ENCODE results near the gene EDIL3.

The EDIL3 gene

DNA sequence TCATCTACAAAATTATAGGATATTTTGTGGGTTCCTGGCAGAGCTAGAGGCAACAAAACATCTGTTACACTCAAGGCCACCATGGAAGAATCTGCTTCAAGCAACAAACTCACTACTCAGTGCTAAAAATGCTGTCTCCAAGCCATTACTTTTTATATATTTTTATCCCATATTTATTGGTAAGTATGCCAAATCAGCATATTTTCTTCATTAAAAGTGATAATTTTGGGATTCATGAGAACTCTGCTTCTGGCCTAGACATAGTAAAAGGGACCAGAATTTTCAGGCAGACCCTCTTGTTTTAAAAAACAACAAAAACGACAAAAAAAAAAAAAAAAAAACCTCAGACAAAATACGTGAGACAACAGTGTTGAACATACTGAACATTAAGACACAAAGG, 236.0 kb downstream of the EDIL3 start:
- Histone ChIP-seq H3K9ac (ENCODE audit: low read length) (no peak overlapping the region), H3K27ac (ENCODE audit: low read depth, low read length) (no peak overlapping the region), H3K27me3 (ENCODE audit: insufficient read depth, low read length, poor library complexity) (no peaks in the 10 kb centered on the region), H3K23ac (ENCODE audit: low read length) (no peak overlapping the region), H3K4me1 (ENCODE audit: control insufficient read depth, low read depth, low read length) (no peaks in the 10 kb centered on the region), H3K4ac (ENCODE audit: low read depth, low read length) (peak overlapping the region; percentile 36), H3K4me3 (ENCODE audit: low read length) (no peak overlapping the region), H3K4me2 (ENCODE audit: low read length) (no peak overlapping the region), H4K8ac (ENCODE audit: low read depth, low read length) (no peak overlapping the region), H2BK15ac (replicated peaks; ENCODE audit: low read depth) (no peak overlapping the region), H3K79me1 (ENCODE audit: low read length) (no peaks in the 10 kb centered on the region), H4K5ac (ENCODE audit: low read length) (no peak overlapping the region), H2AK5ac (ENCODE audit: low read length) (no peak overlapping the region), H3K79me2 (ENCODE audit: control insufficient read depth, insufficient read depth, low read length) (no peaks in the 10 kb centered on the region), H2BK120ac (ENCODE audit: low read depth, low read length) (no peak overlapping the region), H3K36me3 (ENCODE audit: control insufficient read depth, insufficient read depth, low read length) (no peaks in the 10 kb centered on the region), H3K18ac (ENCODE audit: low read length) (no peak overlapping the region), H2BK5ac (ENCODE audit: low read length) (no peak overlapping the region), H3K56ac (ENCODE audit: low read length) (no peak overlapping the region)
- WGBS (ENCODE audit: extremely low coverage, insufficient coverage, low lambda C conversion rate) = no CpG with 5 or more reads among the region's 2 CpGs
- DNase-seq = no peak

DNA sequence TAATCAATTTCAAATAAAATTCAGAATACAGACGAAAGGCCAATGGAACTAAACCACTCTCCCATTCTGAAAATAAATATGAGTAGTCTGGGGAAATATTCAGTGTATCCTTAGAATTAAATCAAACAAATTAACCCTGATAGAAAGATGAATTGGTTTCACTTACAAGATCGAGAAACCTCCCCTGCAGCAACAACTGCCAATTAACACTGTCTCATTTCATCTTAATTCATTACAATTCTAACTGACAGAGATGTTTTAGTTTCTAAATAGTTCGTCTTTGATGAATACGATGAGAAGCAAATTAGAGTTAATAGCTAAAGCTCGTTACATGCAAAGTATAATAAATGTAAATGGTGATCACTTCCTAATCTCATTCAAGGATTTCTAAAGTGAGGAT, 247.1 kb downstream of the EDIL3 start:
- no peak overlapping the region for H2BK5ac ChIP-seq (ENCODE audit: low read length)
- no peak overlapping the region for H3K56ac ChIP-seq (ENCODE audit: low read length)
- no peak overlapping the region for H2BK15ac ChIP-seq (replicated peaks; ENCODE audit: low read depth)
- H3K9ac ChIP-seq (ENCODE audit: low read length) = no peak overlapping the region
- H2AK5ac ChIP-seq (ENCODE audit: low read length) = no peak overlapping the region
- H2BK120ac ChIP-seq (ENCODE audit: low read depth, low read length) = no peak overlapping the region
- H3K18ac ChIP-seq (ENCODE audit: low read length) = no peak overlapping the region
- WGBS (ENCODE audit: extremely low coverage, insufficient coverage, low lambda C conversion rate) = no CpG with 5 or more reads among the region's 5 CpGs
- H3K36me3 ChIP-seq (ENCODE audit: control insufficient read depth, insufficient read depth, low read length) = no peaks in the 10 kb centered on the region
- H3K27me3 ChIP-seq (ENCODE audit: insufficient read depth, low read length, poor library complexity) = no peaks in the 10 kb centered on the region
- H3K79me1 ChIP-seq (ENCODE audit: low read length) = no peaks in the 10 kb centered on the region
- no peak overlapping the region for H3K4me2 ChIP-seq (ENCODE audit: low read length)
- H3K4ac ChIP-seq (ENCODE audit: low read depth, low read length) = no peak overlapping the region
- no peaks in the 10 kb centered on the region for H3K79me2 ChIP-seq (ENCODE audit: control insufficient read depth, insufficient read depth, low read length)
- H3K27ac ChIP-seq (ENCODE audit: low read depth, low read length) = no peak overlapping the region
- H3K23ac ChIP-seq (ENCODE audit: low read length) = no peak overlapping the region
- H3K4me3 ChIP-seq (ENCODE audit: low read length) = no peak overlapping the region
- no peak for DNase-seq
- H3K4me1 ChIP-seq (ENCODE audit: control insufficient read depth, low read depth, low read length) = no peaks in the 10 kb centered on the region
- no peak overlapping the region for H4K5ac ChIP-seq (ENCODE audit: low read length)
- no peak overlapping the region for H4K8ac ChIP-seq (ENCODE audit: low read depth, low read length)

DNA sequence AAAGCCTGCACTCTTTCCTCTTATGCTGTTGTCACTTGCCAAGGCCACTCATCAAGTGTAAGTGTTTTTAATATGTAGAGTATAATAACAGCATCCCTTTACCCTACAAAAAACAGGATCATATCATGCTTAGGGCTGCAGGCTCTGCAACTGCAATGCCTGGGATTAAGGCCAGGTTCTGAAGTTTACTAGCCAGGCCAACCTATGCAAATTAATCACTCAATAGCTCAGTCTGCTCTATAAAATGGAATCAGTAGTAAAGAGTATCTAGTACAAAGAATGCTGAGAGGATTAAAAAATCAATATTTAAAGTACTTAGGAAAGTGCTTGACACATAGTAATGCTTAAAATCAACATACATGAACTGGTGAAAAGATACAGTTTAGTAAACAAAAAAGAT, 253.3 kb downstream of the EDIL3 start:
- H3K4me3 ChIP-seq (ENCODE audit: low read length) = no peak overlapping the region
- H3K27ac ChIP-seq (ENCODE audit: low read depth, low read length) = no peak overlapping the region
- no peak overlapping the region for H3K4ac ChIP-seq (ENCODE audit: low read depth, low read length)
- H3K36me3 ChIP-seq (ENCODE audit: control insufficient read depth, insufficient read depth, low read length) = no peaks in the 10 kb centered on the region
- H3K9ac ChIP-seq (ENCODE audit: low read length) = no peak overlapping the region
- no peak overlapping the region for H2BK5ac ChIP-seq (ENCODE audit: low read length)
- H2BK120ac ChIP-seq (ENCODE audit: low read depth, low read length) = no peak overlapping the region
- no peak overlapping the region for H2BK15ac ChIP-seq (replicated peaks; ENCODE audit: low read depth)
- H3K27me3 ChIP-seq (ENCODE audit: insufficient read depth, low read length, poor library complexity) = no peaks in the 10 kb centered on the region
- H3K18ac ChIP-seq (ENCODE audit: low read length) = no peak overlapping the region
- no peak overlapping the region for H3K23ac ChIP-seq (ENCODE audit: low read length)
- H3K4me1 ChIP-seq (ENCODE audit: control insufficient read depth, low read depth, low read length) = peaks cover 4% of the 10 kb centered on the region
- no peak overlapping the region for H3K56ac ChIP-seq (ENCODE audit: low read length)
- no peak overlapping the region for H4K8ac ChIP-seq (ENCODE audit: low read depth, low read length)
- no peaks in the 10 kb centered on the region for H3K79me2 ChIP-seq (ENCODE audit: control insufficient read depth, insufficient read depth, low read length)
- H2AK5ac ChIP-seq (ENCODE audit: low read length) = no peak overlapping the region
- no peaks in the 10 kb centered on the region for H3K79me1 ChIP-seq (ENCODE audit: low read length)
- no peak for DNase-seq
- no peak overlapping the region for H3K4me2 ChIP-seq (ENCODE audit: low read length)
- no peak overlapping the region for H4K5ac ChIP-seq (ENCODE audit: low read length)

DNA sequence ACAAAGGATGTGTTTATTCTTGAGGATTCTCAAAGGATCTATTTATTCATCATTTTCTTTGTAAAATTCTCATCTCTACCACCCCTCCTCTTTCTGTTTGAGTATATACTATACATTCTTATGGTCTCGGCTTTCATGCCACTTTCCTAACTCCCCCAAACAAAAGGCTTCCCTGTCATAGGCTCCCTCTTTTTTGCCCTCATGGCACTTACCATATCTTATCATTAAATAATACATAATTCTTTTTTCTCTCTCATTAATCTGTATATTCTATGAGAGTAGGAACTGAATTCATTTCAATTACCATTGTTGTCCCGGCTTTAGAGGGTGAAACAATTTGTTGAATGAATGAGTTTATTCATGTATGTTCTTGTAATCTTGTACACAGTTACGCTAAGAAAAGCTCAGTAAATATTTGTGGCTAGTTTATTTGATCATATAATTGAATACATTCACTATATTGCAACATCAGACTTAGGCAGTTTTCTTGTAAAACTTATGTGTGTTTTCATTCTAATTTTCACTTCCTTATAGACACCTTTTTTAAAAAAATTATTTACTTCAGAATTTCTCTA, 254.6 kb downstream of the EDIL3 start:
- Histone ChIP-seq H3K9ac (ENCODE audit: low read length) (no peak overlapping the region), H3K79me1 (ENCODE audit: low read length) (no peaks in the 10 kb centered on the region), H3K36me3 (ENCODE audit: control insufficient read depth, insufficient read depth, low read length) (no peaks in the 10 kb centered on the region), H3K18ac (ENCODE audit: low read length) (no peak overlapping the region), H3K79me2 (ENCODE audit: control insufficient read depth, insufficient read depth, low read length) (no peaks in the 10 kb centered on the region), H3K4me1 (ENCODE audit: control insufficient read depth, low read depth, low read length) (peaks cover 4% of the 10 kb centered on the region), H3K56ac (ENCODE audit: low read length) (no peak overlapping the region), H4K8ac (ENCODE audit: low read depth, low read length) (no peak overlapping the region), H2BK120ac (ENCODE audit: low read depth, low read length) (no peak overlapping the region), H2AK5ac (ENCODE audit: low read length) (no peak overlapping the region), H2BK15ac (replicated peaks; ENCODE audit: low read depth) (no peak overlapping the region), H3K4me3 (ENCODE audit: low read length) (no peak overlapping the region), H3K27ac (ENCODE audit: low read depth, low read length) (no peak overlapping the region), H3K23ac (ENCODE audit: low read length) (no peak overlapping the region), H3K27me3 (ENCODE audit: insufficient read depth, low read length, poor library complexity) (no peaks in the 10 kb centered on the region), H3K4ac (ENCODE audit: low read depth, low read length) (no peak overlapping the region), H3K4me2 (ENCODE audit: low read length) (no peak overlapping the region), H4K5ac (ENCODE audit: low read length) (no peak overlapping the region), H2BK5ac (ENCODE audit: low read length) (no peak overlapping the region)
- no CpG with 5 or more reads among the region's 3 CpGs for WGBS (ENCODE audit: extremely low coverage, insufficient coverage, low lambda C conversion rate)
- no peak for DNase-seq

DNA sequence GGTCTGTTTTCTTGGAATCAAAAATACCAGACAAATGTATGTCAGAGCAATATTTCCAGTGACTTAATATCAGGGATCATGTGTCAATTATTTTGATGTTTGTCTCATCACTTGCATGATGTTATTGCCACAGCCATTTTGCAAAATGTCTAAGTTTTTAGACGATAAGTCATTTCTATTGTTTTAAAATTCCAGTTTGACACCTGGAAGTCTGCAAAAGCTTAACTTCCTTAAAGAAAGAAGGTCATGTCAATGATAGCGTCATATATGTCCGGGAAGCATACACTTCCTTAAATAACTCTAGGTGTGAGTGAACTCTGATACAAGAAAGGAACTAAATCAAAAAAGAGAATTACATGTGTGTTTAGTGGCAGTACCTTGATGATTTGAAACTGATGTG, 259.5 kb downstream of the EDIL3 start:
- no peak for DNase-seq
- no peaks in the 10 kb centered on the region for H3K36me3 ChIP-seq (ENCODE audit: control insufficient read depth, insufficient read depth, low read length)
- no peak overlapping the region for H3K4ac ChIP-seq (ENCODE audit: low read depth, low read length)
- H3K4me2 ChIP-seq (ENCODE audit: low read length) = no peak overlapping the region
- no peak overlapping the region for H2BK5ac ChIP-seq (ENCODE audit: low read length)
- no peak overlapping the region for H3K56ac ChIP-seq (ENCODE audit: low read length)
- H3K23ac ChIP-seq (ENCODE audit: low read length) = no peak overlapping the region
- WGBS (ENCODE audit: extremely low coverage, insufficient coverage, low lambda C conversion rate) = no CpG with 5 or more reads among the region's 3 CpGs
- no peak overlapping the region for H2AK5ac ChIP-seq (ENCODE audit: low read length)
- H3K4me1 ChIP-seq (ENCODE audit: control insufficient read depth, low read depth, low read length) = peaks cover 4% of the 10 kb centered on the region
- H3K9ac ChIP-seq (ENCODE audit: low read length) = no peak overlapping the region
- H4K8ac ChIP-seq (ENCODE audit: low read depth, low read length) = no peak overlapping the region
- H3K79me2 ChIP-seq (ENCODE audit: control insufficient read depth, insufficient read depth, low read length) = no peaks in the 10 kb centered on the region
- H2BK120ac ChIP-seq (ENCODE audit: low read depth, low read length) = no peak overlapping the region
- H2BK15ac ChIP-seq (replicated peaks; ENCODE audit: low read depth) = no peak overlapping the region
- H3K18ac ChIP-seq (ENCODE audit: low read length) = no peak overlapping the region
- H3K79me1 ChIP-seq (ENCODE audit: low read length) = no peaks in the 10 kb centered on the region
- no peaks in the 10 kb centered on the region for H3K27me3 ChIP-seq (ENCODE audit: insufficient read depth, low read length, poor library complexity)
- no peak overlapping the region for H4K5ac ChIP-seq (ENCODE audit: low read length)
- H3K4me3 ChIP-seq (ENCODE audit: low read length) = no peak overlapping the region
- H3K27ac ChIP-seq (ENCODE audit: low read depth, low read length) = no peak overlapping the region

DNA sequence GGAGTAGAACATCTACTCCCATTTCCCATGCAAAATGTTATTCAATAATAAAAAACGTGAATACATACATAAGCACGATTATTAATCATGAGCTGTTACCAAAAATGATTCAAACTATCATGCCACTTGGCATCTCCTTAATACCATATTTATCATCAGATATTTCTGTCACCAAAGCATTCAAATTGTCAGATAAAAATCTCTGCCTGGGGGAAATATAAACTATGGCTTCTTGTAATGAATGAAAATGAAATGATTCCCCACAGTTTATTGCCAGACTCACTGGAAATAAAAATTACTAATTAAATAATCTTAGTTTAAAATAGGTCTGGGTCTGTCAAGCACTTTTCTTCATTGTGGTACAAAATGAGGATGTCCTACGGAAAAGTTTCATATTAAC, 265.4 kb downstream of the EDIL3 start:
- H3K79me1 ChIP-seq (ENCODE audit: low read length) = no peaks in the 10 kb centered on the region
- no peak overlapping the region for H3K4me3 ChIP-seq (ENCODE audit: low read length)
- no peak overlapping the region for H3K18ac ChIP-seq (ENCODE audit: low read length)
- H3K23ac ChIP-seq (ENCODE audit: low read length) = no peak overlapping the region
- no peak overlapping the region for H2BK120ac ChIP-seq (ENCODE audit: low read depth, low read length)
- no peak overlapping the region for H2BK5ac ChIP-seq (ENCODE audit: low read length)
- H2AK5ac ChIP-seq (ENCODE audit: low read length) = no peak overlapping the region
- no peaks in the 10 kb centered on the region for H3K36me3 ChIP-seq (ENCODE audit: control insufficient read depth, insufficient read depth, low read length)
- H3K27me3 ChIP-seq (ENCODE audit: insufficient read depth, low read length, poor library complexity) = no peaks in the 10 kb centered on the region
- no peak overlapping the region for H3K4ac ChIP-seq (ENCODE audit: low read depth, low read length)
- WGBS (ENCODE audit: extremely low coverage, insufficient coverage, low lambda C conversion rate) = no CpG with 5 or more reads among the region's 3 CpGs
- H2BK15ac ChIP-seq (replicated peaks; ENCODE audit: low read depth) = no peak overlapping the region
- H3K4me2 ChIP-seq (ENCODE audit: low read length) = no peak overlapping the region
- no peak for DNase-seq
- no peaks in the 10 kb centered on the region for H3K79me2 ChIP-seq (ENCODE audit: control insufficient read depth, insufficient read depth, low read length)
- H4K5ac ChIP-seq (ENCODE audit: low read length) = no peak overlapping the region
- no peak overlapping the region for H3K56ac ChIP-seq (ENCODE audit: low read length)
- H3K9ac ChIP-seq (ENCODE audit: low read length) = no peak overlapping the region
- H4K8ac ChIP-seq (ENCODE audit: low read depth, low read length) = no peak overlapping the region
- no peaks in the 10 kb centered on the region for H3K4me1 ChIP-seq (ENCODE audit: control insufficient read depth, low read depth, low read length)
- no peak overlapping the region for H3K27ac ChIP-seq (ENCODE audit: low read depth, low read length)

Measured in mesendoderm (in vitro differentiated cells).